IMR-90 (cell line): Measurements from ENCODE around the gene KRTAP19-3. TPM values are rescaled to one million over a fixed set of nuclear protein-coding genes. Genes with fewer than 3 reads are reported as not detected.

ENCODE experiments used
- ATAC-seq: fragments of 200-7000 bp; cut with Tn5 transposase; 2 replicates; pipeline ENCODE4 v1.9.1; 2020; ENCODE audit warnings: low read depth, mild to moderate bottlenecking, moderate library complexity
- BruUV-seq: library from RNA; stranded (reverse); fragments of 400-500 nt; replicated peaks from 2 replicates; lab custom pipeline; 2021; lab: Mats Ljungman, UMichigan
- CTCF ChIA-PET: fragments of 300-600 bp; formaldehyde crosslinking; extraction: SDS; loops from one replicate; lab custom pipeline; 2021; ENCODE audit warnings: antibody characterized with exemption; lab: Yijun Ruan, JAX
- POLR2A ChIA-PET: fragments of 300-600 bp; sonication (Branson Sonifier 250); formaldehyde crosslinking; loops from one replicate; lab custom pipeline; 2022; ENCODE audit warnings: antibody characterized with exemption; ENCODE audit not compliant: unreplicated experiment; lab: Charles Lee
- DNase-seq: peaks from one replicate; pipeline ENCODE4 v3.0.0; 2013
- H2AFZ ChIP-seq: replicated peaks from 2 replicates; pipeline ENCODE3; 2013; ENCODE audit warnings: low read length, mild to moderate bottlenecking; ENCODE audit not compliant: poor library complexity
- H2AK5ac ChIP-seq: 2 replicates; pipeline ENCODE4 v1.6.1; 2013; ENCODE audit warnings: low read depth, low read length, inconsistent platforms
- H2AK9ac ChIP-seq: replicated peaks from 2 replicates; pipeline ENCODE3; 2013; ENCODE audit warnings: mild to moderate bottlenecking, low read depth, low read length, moderate library complexity; ENCODE audit not compliant: poor library complexity
- H2BK120ac ChIP-seq: 2 replicates; pipeline ENCODE4 v1.6.1; 2013; ENCODE audit warnings: low read depth, low read length, inconsistent platforms
- H2BK15ac ChIP-seq: 3 replicates; pipeline ENCODE4 v1.6.1; 2013; ENCODE audit warnings: low read depth, low read length, inconsistent platforms
- H2BK20ac ChIP-seq: 2 replicates; pipeline ENCODE4 v1.6.1; 2013; ENCODE audit warnings: low read depth, mild to moderate bottlenecking, inconsistent platforms, low read length, moderate library complexity
- H2BK5ac ChIP-seq: 2 replicates; pipeline ENCODE4 v1.6.1; 2013; ENCODE audit warnings: mild to moderate bottlenecking, low read depth, low read length, inconsistent platforms; ENCODE audit not compliant: poor library complexity, severe bottlenecking
- H3K14ac ChIP-seq: replicated peaks from 2 replicates; pipeline ENCODE4 v1.6.1; 2013; ENCODE audit warnings: low read depth, low read length, inconsistent platforms
- H3K18ac ChIP-seq: 2 replicates; pipeline ENCODE4 v1.6.1; 2013; ENCODE audit warnings: low read depth, low read length, control low read depth
- H3K23ac ChIP-seq: 2 replicates; pipeline ENCODE4 v1.6.1; 2013; ENCODE audit warnings: low read depth, low read length, inconsistent platforms
- H3K27ac ChIP-seq: 2 replicates; pipeline ENCODE4 v1.5.1; 2013; ENCODE audit warnings: mild to moderate bottlenecking, control low read depth, low read length; ENCODE audit not compliant: insufficient read depth
- H3K27me3 ChIP-seq: 2 replicates; pipeline ENCODE4 v1.6.1; 2013; ENCODE audit warnings: low read length; ENCODE audit not compliant: control insufficient read depth, insufficient read depth
- H3K36me3 ChIP-seq: 2 replicates; pipeline ENCODE4 v1.6.1; 2013; ENCODE audit warnings: low read length, mixed read lengths; ENCODE audit not compliant: control insufficient read depth, insufficient read depth
- H3K4ac ChIP-seq: 2 replicates; pipeline ENCODE4 v1.6.1; 2013; ENCODE audit warnings: low read depth, low read length, inconsistent platforms
- H3K4me1 ChIP-seq: 2 replicates; pipeline ENCODE4 v1.6.1; 2013; ENCODE audit warnings: low read length, mixed read lengths; ENCODE audit not compliant: control insufficient read depth, insufficient read depth
- H3K4me2 ChIP-seq: 2 replicates; pipeline ENCODE4 v1.6.1; 2013; ENCODE audit warnings: low read depth, mild to moderate bottlenecking, control low read depth, low read length, moderate library complexity
- H3K4me3 ChIP-seq: 2 replicates; pipeline ENCODE4 v1.5.1; 2013; ENCODE audit warnings: low read depth, mild to moderate bottlenecking, control low read depth, low read length, moderate library complexity; ENCODE audit not compliant: insufficient read depth
- H3K56ac ChIP-seq: 2 replicates; pipeline ENCODE4 v1.6.1; 2013; ENCODE audit warnings: low read length, inconsistent platforms; ENCODE audit not compliant: insufficient read depth; ENCODE audit errors: extremely low read depth
- H3K79me1 ChIP-seq, 2 experiments: 2 replicates each; pipeline ENCODE4 v1.6.1; 2013; ENCODE audit warnings: low read length in 2 of 2, inconsistent platforms in 1 of 2, low read depth in 1 of 2
- H3K9ac ChIP-seq: 2 replicates; pipeline ENCODE4 v1.6.1; 2013; ENCODE audit warnings: low read depth, low read length, control low read depth
- H3K9me1 ChIP-seq: 2 replicates; pipeline ENCODE4 v1.6.1; 2013; ENCODE audit warnings: low read length, inconsistent platforms; ENCODE audit not compliant: insufficient read depth
- H3K9me3 ChIP-seq: 2 replicates; pipeline ENCODE4 v1.6.1; 2013; ENCODE audit warnings: low read length; ENCODE audit not compliant: control insufficient read depth, insufficient read depth
- H4K20me1 ChIP-seq: 2 replicates; pipeline ENCODE4 v1.6.1; 2013; ENCODE audit warnings: low read length, inconsistent platforms; ENCODE audit not compliant: insufficient read depth
- H4K5ac ChIP-seq: 2 replicates; pipeline ENCODE4 v1.6.1; 2013; ENCODE audit warnings: mild to moderate bottlenecking, low read depth, low read length, control low read depth
- H4K8ac ChIP-seq, 2 experiments: 2 replicates each; pipeline ENCODE4 v1.6.1; 2013; ENCODE audit warnings: low read depth in 2 of 2, low read length in 2 of 2, control low read depth in 1 of 2, inconsistent platforms in 1 of 2
- H4K91ac ChIP-seq: 2 replicates; pipeline ENCODE4 v1.6.1; 2013; ENCODE audit warnings: low read depth, low read length, inconsistent platforms; ENCODE audit not compliant: insufficient read depth
- RCOR1 ChIP-seq: IDR thresholded peaks from 2 replicates; pipeline ENCODE4 v1.6.1; 2012; ENCODE audit warnings: mild to moderate bottlenecking, low read length, improper control_type of control experiment; ENCODE audit not compliant: insufficient replicate concordance
- WGBS, 2 experiments: methylation state at CpG; one replicate each; pipeline versions ENCODE4 v1.1.5 to v1.1.7; 2013; ENCODE audit warnings: missing lambda C conversion rate in 2 of 2; ENCODE audit not compliant: insufficient read length in 1 of 2; ENCODE audit errors: extremely low coverage in 2 of 2; 5-methylcytosine and 5-hydroxymethylcytosine counted together
- dilution Hi-C: fragments of 300-500 bp; cut with HindIII; formaldehyde crosslinking; loops from one replicate; pipeline ENCODE4 v1.14.3; 2018; ENCODE audit warnings: low sequenced_read_pairs; ENCODE audit not compliant: unreplicated experiment
- in situ Hi-C: fragments of 300-500 bp; cut with MboI; formaldehyde crosslinking; loops from 3 replicates; pipeline ENCODE4 v1.14.3; 2019; ENCODE audit warnings: low sequenced_read_pairs, inconsistent platforms, mixed read lengths
- intact Hi-C: fragments of 100-400 bp; cut with micrococcal nuclease; formaldehyde crosslinking; loops from 2 replicates; pipeline ENCODE4 v1.10.0; 2022
- polyA plus RNA-seq, 3 experiments: library from polyadenylated mRNA; depleted of rRNA; stranded (reverse); fragments of >200 nt; gene quantifications; 2 replicates each; pipeline ENCODE4 v1.2.3, GENCODE V29; 2012; ENCODE audit warnings: low replicate concordance in 1 of 3
- total RNA-seq: library from RNA; depleted of rRNA; stranded (reverse); fragments of >200 nt; gene quantifications from 2 replicates; pipeline ENCODE4 v1.2.3, GENCODE V29; 2012

KRTAP19-3 gene
- total and polyA plus RNA-seq, 2 of the 4 experiments (the other 2 are of a cell fraction), result not detected

GRCh38 chr21:30480145-30480544 lies 11.7 kb downstream of the KRTAP19-3 start, which contains the start of gene KRTAP19-1:
Gene KRTAP19-1 (minus strand): TSS chr21:30480367. CDS start chr21:30480317, 50 bp downstream.
- Histone ChIP-seq H4K8ac (no peak within 1 kb of the TSS), H4K5ac (no peak within 1 kb of the TSS), H4K91ac (no peak within 1 kb of the TSS), H3K4me3 (no peak within 1 kb of the TSS), H3K14ac (no peak within 1 kb of the TSS), H3K4me1 (no peaks in the 10 kb centered on the region), H2AK9ac (no peak within 1 kb of the TSS), H3K36me3 (no peaks in the 10 kb centered on the region), H2BK20ac (no peak within 1 kb of the TSS), H4K20me1 (no peaks in the 10 kb centered on the region), H3K4ac (no peak within 1 kb of the TSS), H2BK120ac (no peak within 1 kb of the TSS), H2BK15ac (no peak within 1 kb of the TSS), H3K56ac (no peak within 1 kb of the TSS), H3K23ac (no peak within 1 kb of the TSS), H3K18ac (no peak within 1 kb of the TSS), H3K9ac (no peak within 1 kb of the TSS), H3K9me1 (no peaks in the 10 kb centered on the region), H2AFZ (no peak within 1 kb of the TSS), H2AK5ac (no peak within 1 kb of the TSS), H2BK5ac (no peak within 1 kb of the TSS), H3K9me3 (peaks cover 10% of the 10 kb centered on the region), H3K79me1 (no peaks in the 10 kb centered on the region), H3K27me3 (no peaks in the 10 kb centered on the region), H3K4me2 (no peak within 1 kb of the TSS), H3K27ac (no peak within 1 kb of the TSS)
- no peak for TF ChIP-seq RCOR1
- dilution Hi-C loops (no loop called here), intact Hi-C loops (no loop called here), in situ Hi-C loops (no loop called here)
- no peak for ATAC-seq
- CTCF ChIA-PET, result no interaction called here
- BruUV-seq, result no TSS peak
- WGBS, 2 experiments, result no CpG with 5 or more reads among the region's 7 CpGs
- POLR2A ChIA-PET, result no interaction called here
- no peak for DNase-seq
